ENCODE results near the gene TFR2. TPM values are rescaled to one million over a fixed set of nuclear protein-coding genes. Genes with fewer than 3 reads are reported as not detected.

The TFR2 gene
- total RNA-seq, 3 donors from 2014 or later, result 0.48 TPM; not detected in 2

GRCh38 chr7:100687261-100687660 is 45.9 kb upstream of the TFR2 start:
- TF ChIP-seq CTCF (IDR thresholded peaks at IDR 0.05), result no peak
- TF ChIP-seq POLR2A (IDR thresholded peaks at IDR 0.05), result no peak
- no peak for TF ChIP-seq POLR2AphosphoS5 (IDR thresholded peaks at IDR 0.05)
- no peaks in the 10 kb centered on the region for H3K9me3 ChIP-seq
- H3K27me3 ChIP-seq, result no peaks in the 10 kb centered on the region
- no peak for DNase-seq (ENCODE audit: low spot score in 2 of 2)
- H3K4me3 ChIP-seq, result no peak overlapping the region
- peaks cover 26% of the 10 kb centered on the region for H3K36me3 ChIP-seq
- H3K4me1 ChIP-seq, result peaks cover 0 to 10% of the 10 kb centered on the region in 2 donors
- H3K27ac ChIP-seq, result peak overlapping the region; percentile 41 to 45
- intact Hi-C loops (cut with DNase I; ENCODE audit: low total_unique reads), result loop anchor here (5.0 to 10.0 kb wide), 2 partner anchors 112 to 210 kb away; partner anchors contain the start of genes SAP25 and TSC22D4

GRCh38 chr7:100686822-100687211 is 45.5 kb upstream of the TFR2 start:
- H3K4me1 ChIP-seq, result peaks cover 0 to 5% of the 10 kb centered on the region in 2 donors
- intact Hi-C loops (cut with DNase I; ENCODE audit: low total_unique reads), result loop anchor here (5.0 to 10.0 kb wide), 2 partner anchors 112 to 210 kb away; partner anchors contain the start of genes SAP25 and TSC22D4

GRCh38 chr7:100686201-100686821 is 45.0 kb upstream of the TFR2 start:
- DNase-seq (ENCODE audit: low spot score in 2 of 2), result no peak
- Histone ChIP-seq H3K4me3 (no peak overlapping the region), H3K27ac (peak overlapping the region in 1 of 2 donors; percentile 45), H3K27me3 (no peaks in the 10 kb centered on the region), H3K36me3 (peaks cover 35% of the 10 kb centered on the region), H3K9me3 (no peaks in the 10 kb centered on the region), H3K4me1 (peaks cover 0 to 5% of the 10 kb centered on the region in 2 donors)
- TF ChIP-seq POLR2AphosphoS5 (IDR thresholded peaks at IDR 0.05) (no peak), POLR2A (IDR thresholded peaks at IDR 0.05) (no peak), CTCF (IDR thresholded peaks at IDR 0.05) (no peak)
- intact Hi-C loops (cut with DNase I; ENCODE audit: low total_unique reads), result loop anchor here (5.0 to 10.0 kb wide), 2 partner anchors 112 to 209 kb away; partner anchors contain the start of genes SAP25 and TSC22D4

More at GRCh38 chr7:100686822-100687211, 45.5 kb upstream of the TFR2 start:
- Histone ChIP-seq H3K27me3 (no peaks in the 10 kb centered on the region), H3K27ac (peak overlapping the region in 1 of 2 donors; percentile 45), H3K9me3 (no peaks in the 10 kb centered on the region), H3K4me3 (no peak overlapping the region), H3K36me3 (peaks cover 31% of the 10 kb centered on the region)
- TF ChIP-seq POLR2A (IDR thresholded peaks at IDR 0.05) (no peak), POLR2AphosphoS5 (IDR thresholded peaks at IDR 0.05) (no peak), CTCF (IDR thresholded peaks at IDR 0.05) (no peak)
- no peak for DNase-seq (ENCODE audit: low spot score in 2 of 2)

GRCh38 chr7:100685631-100686145 is 44.3 kb upstream of the TFR2 start:
- no peak overlapping the region for H3K27ac ChIP-seq

More at GRCh38 chr7:100685631-100686145, 44.3 kb upstream of the TFR2 start:
- Histone ChIP-seq H3K4me3 (no peak overlapping the region), H3K36me3 (peaks cover 35% of the 10 kb centered on the region), H3K4me1 (no peaks in the 10 kb centered on the region), H3K27me3 (no peaks in the 10 kb centered on the region), H3K9me3 (no peaks in the 10 kb centered on the region)
- no peak for DNase-seq (ENCODE audit: low spot score in 2 of 2)
- intact Hi-C loops (cut with DNase I; ENCODE audit: low total_unique reads), result loop anchor here (5.0 to 10.0 kb wide), 2 partner anchors 111 to 208 kb away; partner anchors contain the start of genes SAP25 and TSC22D4
- no peak for TF ChIP-seq CTCF (IDR thresholded peaks at IDR 0.05)
- no peak for TF ChIP-seq POLR2A (IDR thresholded peaks at IDR 0.05)
- no peak for TF ChIP-seq POLR2AphosphoS5 (IDR thresholded peaks at IDR 0.05)

Data from breast epithelium (tissue), 4 donors.